OCI-LY7 (cell line): Measurements from ENCODE around the gene HDHD2. TPM values are rescaled to one million over a fixed set of nuclear protein-coding genes. Genes with fewer than 3 reads are reported as not detected.
A peak's percentile ranks its signal among the peaks of the same experiment; 100 is the strongest.

Source experiments
- BruUV-seq: library from RNA; stranded (reverse); fragments of 400-500 nt; replicated peaks from 2 replicates; lab custom pipeline; 2021; lab: Mats Ljungman, UMichigan
- CTCF ChIA-PET: fragments of 300-600 bp; sonication (Branson Sonifier 250); formaldehyde crosslinking; loops from one replicate; lab custom pipeline; 2022; ENCODE audit warnings: antibody characterized with exemption; ENCODE audit not compliant: unreplicated experiment; lab: Charles Lee
- POLR2A ChIA-PET: fragments of 300-600 bp; sonication (Branson Sonifier 250); formaldehyde crosslinking; loops from one replicate; lab custom pipeline; 2022; ENCODE audit warnings: antibody characterized with exemption; lab: Charles Lee
- DNase-seq: peaks from one replicate; pipeline ENCODE4 v3.0.0-alpha.2; 2015; ENCODE audit warnings: low spot score
- H2AFZ ChIP-seq: fragments of 200-600 bp; sonication (generic), shearing (Covaris generic); 2 replicates; pipeline ENCODE4 v1.6.1; 2014; ENCODE audit warnings: mild to moderate bottlenecking, antibody characterized with exemption, low read length, moderate library complexity
- H3K27ac ChIP-seq: fragments of 200-600 bp; sonication (generic); 2 replicates; pipeline ENCODE4 v1.5.1; 2014; ENCODE audit warnings: mixed run types, low read depth, mild to moderate bottlenecking, moderate library complexity, low read length, inconsistent platforms; ENCODE audit not compliant: poor library complexity, severe bottlenecking
- H3K36me3 ChIP-seq: fragments of 200-600 bp; sonication (generic); 2 replicates; pipeline ENCODE4 v1.6.1; 2014; ENCODE audit warnings: mild to moderate bottlenecking, antibody characterized with exemption, low read length, moderate library complexity, mixed read lengths; ENCODE audit not compliant: insufficient read depth
- H3K4me1 ChIP-seq: fragments of 200-600 bp; sonication (generic); 2 replicates; pipeline ENCODE4 v1.5.1; 2014; ENCODE audit warnings: mild to moderate bottlenecking, low read length; ENCODE audit not compliant: insufficient read depth, poor library complexity, severe bottlenecking
- H3K4me2 ChIP-seq: fragments of 200-600 bp; sonication (generic); 2 replicates; pipeline ENCODE4 v1.6.1; 2014; ENCODE audit warnings: mild to moderate bottlenecking, low read length
- H3K4me3 ChIP-seq: fragments of 200-600 bp; sonication (generic); 2 replicates; pipeline ENCODE4 v1.5.1; 2014; ENCODE audit warnings: mild to moderate bottlenecking, low read depth, low read length; ENCODE audit not compliant: poor library complexity, severe bottlenecking
- H3K79me2 ChIP-seq: fragments of 200-600 bp; sonication (generic); 2 replicates; pipeline ENCODE4 v1.6.1; 2016; ENCODE audit warnings: low read depth, mild to moderate bottlenecking, low read length, moderate library complexity, mixed read lengths; ENCODE audit not compliant: insufficient read depth
- H3K9me2 ChIP-seq: fragments of 200-600 bp; sonication (generic); 2 replicates; pipeline ENCODE4 v1.6.1; 2016; ENCODE audit warnings: mild to moderate bottlenecking, low read length, mixed read lengths; ENCODE audit not compliant: insufficient read depth
- H3K9me3 ChIP-seq: fragments of 200-600 bp; sonication (generic); 2 replicates; pipeline ENCODE4 v1.6.1; 2014; ENCODE audit warnings: mild to moderate bottlenecking, mixed run types, low read length, mixed read lengths
- H4K20me1 ChIP-seq: fragments of 200-600 bp; sonication (generic); 2 replicates; pipeline ENCODE4 v1.6.1; 2014; ENCODE audit warnings: mild to moderate bottlenecking, antibody characterized with exemption, low read length, moderate library complexity, mixed read lengths; ENCODE audit not compliant: insufficient read depth
- EZH2phosphoT487 ChIP-seq: fragments of 200-600 bp; sonication (generic); IDR thresholded peaks from 2 replicates; pipeline ENCODE4 v1.6.1; 2018; ENCODE audit warnings: low read depth, borderline replicate concordance, mild to moderate bottlenecking, mixed run types, antibody characterized with exemption, low read length, moderate library complexity, mixed read lengths
- intact Hi-C: fragments of 100-400 bp; cut with micrococcal nuclease; formaldehyde crosslinking; loops from one replicate; pipeline ENCODE4 v1.10.0; 2022; ENCODE audit not compliant: unreplicated experiment
- total RNA-seq, 2 experiments: library from RNA; depleted of rRNA in 1 of 2; stranded (reverse); fragments of >200 nt in 1 of 2; shearing (Covaris generic) in 1 of 2; gene quantifications; 2 replicates each; pipeline ENCODE4 v1.2.3, GENCODE V29; 2014 to 2022
- TF ChIP-seq, protein P1 (sequence below): fragments of 200-600 bp; sonication (generic); conservative IDR thresholded peaks from 2 replicates; pipeline ENCODE4 v1.5.1; 2014; ENCODE audit warnings: mild to moderate bottlenecking, antibody characterized with exemption, low read length, moderate library complexity, mixed read lengths

Gene HDHD2
- total RNA-seq, 2 experiments from 2014 or later = 8.4 to 19.0 TPM

DNA sequence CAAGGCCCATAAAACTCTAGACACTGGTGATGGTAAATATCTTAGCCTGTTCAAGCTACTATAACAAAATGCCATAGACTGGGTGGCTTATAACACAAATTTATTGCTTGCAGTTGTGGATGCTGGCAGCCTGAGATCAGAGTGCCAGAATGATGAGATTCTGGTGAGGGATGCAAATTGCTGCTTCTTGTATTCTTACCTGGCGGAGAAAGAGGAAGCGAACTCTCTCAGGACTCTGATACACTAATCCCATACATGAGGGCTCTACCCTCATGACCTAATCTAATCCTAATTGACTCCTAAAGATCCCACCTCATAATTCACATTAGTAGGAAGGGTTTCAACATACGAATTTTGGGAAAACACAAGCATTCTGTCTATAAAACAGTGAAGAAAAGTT, 30.5 kb upstream of the HDHD2 start:
- Histone ChIP-seq H3K4me1 (peaks cover 8% of the 10 kb centered on the region), H3K9me3 (0 out of 2 replicates have a peak, but pooled peaks cover 12% of the 10 kb centered on the region), H3K9me2 (no peaks in the 10 kb centered on the region), H3K27ac (no peak overlapping the region), H4K20me1 (no peaks in the 10 kb centered on the region), H2AFZ (no peak overlapping the region), H3K4me2 (no peak overlapping the region), H3K4me3 (no peak overlapping the region), H3K36me3 (no peaks in the 10 kb centered on the region), H3K79me2 (no peaks in the 10 kb centered on the region; the same call in 1 of the 2 replicates)
- BruUV-seq = no TSS peak
- POLR2A ChIA-PET = no interaction called here
- intact Hi-C loops = no loop called here
- peak; percentile 12 for DNase-seq
- no peak for TF ChIP-seq EZH2phosphoT487
- TF ChIP-seq, protein P1, sequence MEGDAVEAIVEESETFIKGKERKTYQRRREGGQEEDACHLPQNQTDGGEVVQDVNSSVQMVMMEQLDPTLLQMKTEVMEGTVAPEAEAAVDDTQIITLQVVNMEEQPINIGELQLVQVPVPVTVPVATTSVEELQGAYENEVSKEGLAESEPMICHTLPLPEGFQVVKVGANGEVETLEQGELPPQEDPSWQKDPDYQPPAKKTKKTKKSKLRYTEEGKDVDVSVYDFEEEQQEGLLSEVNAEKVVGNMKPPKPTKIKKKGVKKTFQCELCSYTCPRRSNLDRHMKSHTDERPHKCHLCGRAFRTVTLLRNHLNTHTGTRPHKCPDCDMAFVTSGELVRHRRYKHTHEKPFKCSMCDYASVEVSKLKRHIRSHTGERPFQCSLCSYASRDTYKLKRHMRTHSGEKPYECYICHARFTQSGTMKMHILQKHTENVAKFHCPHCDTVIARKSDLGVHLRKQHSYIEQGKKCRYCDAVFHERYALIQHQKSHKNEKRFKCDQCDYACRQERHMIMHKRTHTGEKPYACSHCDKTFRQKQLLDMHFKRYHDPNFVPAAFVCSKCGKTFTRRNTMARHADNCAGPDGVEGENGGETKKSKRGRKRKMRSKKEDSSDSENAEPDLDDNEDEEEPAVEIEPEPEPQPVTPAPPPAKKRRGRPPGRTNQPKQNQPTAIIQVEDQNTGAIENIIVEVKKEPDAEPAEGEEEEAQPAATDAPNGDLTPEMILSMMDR = no peak
- CTCF ChIA-PET = no interaction called here

DNA sequence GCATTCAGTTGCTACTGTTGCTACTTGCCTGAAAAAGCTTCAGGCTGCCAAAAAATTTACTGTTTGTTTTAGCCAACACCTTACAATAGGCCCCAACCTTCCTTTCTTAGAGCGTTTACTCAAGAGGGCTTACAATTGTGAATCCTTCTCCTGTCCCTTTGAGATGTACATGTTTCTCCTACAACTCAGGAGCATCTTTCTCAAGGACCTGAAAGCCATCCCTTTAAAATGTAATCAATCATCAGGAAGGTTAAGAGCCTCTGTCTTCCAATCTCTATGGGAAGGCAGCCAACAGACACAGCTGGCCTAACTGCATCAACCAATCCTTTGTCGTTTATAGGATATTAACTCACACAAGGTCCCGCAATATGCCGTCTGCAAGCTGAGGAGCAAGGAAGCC, 29.2 kb upstream of the HDHD2 start:
- Histone ChIP-seq H3K36me3 (no peaks in the 10 kb centered on the region), H3K4me2 (no peak overlapping the region), H3K79me2 (peaks cover 7% of the 10 kb centered on the region; the same call in 1 of the 2 replicates), H2AFZ (no peak overlapping the region), H3K27ac (no peak overlapping the region), H4K20me1 (no peaks in the 10 kb centered on the region), H3K4me1 (peaks cover 15% of the 10 kb centered on the region), H3K9me3 (0 out of 2 replicates have a peak, but pooled peaks cover 8% of the 10 kb centered on the region), H3K4me3 (no peak overlapping the region), H3K9me2 (no peaks in the 10 kb centered on the region)
- BruUV-seq = no TSS peak
- ChIA-PET POLR2A (interaction anchor here (1.3 kb wide), 1 partner anchor 30 kb away, joined by 3 read pairs; the partner anchor contains the start of gene HDHD2), CTCF (no interaction called here)
- no peak for TF ChIP-seq EZH2phosphoT487
- TF ChIP-seq, protein P1 = no peak
- no peak for DNase-seq
- intact Hi-C loops = no loop called here

DNA sequence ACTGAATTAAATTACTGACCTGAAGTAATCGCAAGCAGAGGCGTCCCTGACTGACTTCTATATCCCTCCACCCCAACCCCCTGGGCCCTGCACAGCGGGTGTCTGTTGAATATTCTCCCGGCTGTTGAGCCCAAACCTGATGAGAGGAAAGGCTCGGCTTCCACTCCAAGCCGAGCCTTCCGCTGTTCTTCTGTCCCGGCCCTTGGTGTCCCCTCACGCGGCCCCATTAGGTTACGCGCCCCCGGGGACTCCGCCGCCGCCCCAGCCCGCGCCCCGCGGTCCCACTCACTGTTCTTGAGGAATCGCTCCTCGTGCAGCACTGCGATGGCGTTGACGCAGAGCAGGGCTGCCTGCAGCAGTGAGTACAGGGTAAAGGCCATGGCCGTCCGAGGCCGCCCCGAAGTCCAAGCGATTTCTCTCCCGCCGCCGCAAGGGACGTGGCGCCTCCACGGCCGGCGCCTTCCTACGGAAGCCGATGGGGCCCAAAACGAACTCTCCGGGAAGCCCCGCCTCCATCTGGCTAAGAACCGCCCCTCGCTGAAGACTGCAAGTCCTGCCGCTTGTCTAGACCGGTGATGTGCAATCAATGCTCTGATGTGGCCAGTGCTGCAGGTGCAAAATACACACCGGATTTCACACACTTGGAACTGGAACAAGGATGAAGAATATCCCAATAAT, 25.7 kb upstream of the HDHD2 start, which contains the start of gene IER3IP1:
TSS of gene IER3IP1 (minus strand) at position 467 of the 678 bp plus-strand sequence. CDS start at position 380, 87 bp downstream.
- H3K79me2 ChIP-seq = peaks cover 7% of the 10 kb centered on the region; the same call in 1 of the 2 replicates
- intact Hi-C loops = no loop called here
- no TSS peak for BruUV-seq

More for the DNA sequence above, 25.7 kb upstream of the HDHD2 start, which contains the start of gene IER3IP1:
- Histone ChIP-seq H4K20me1 (no peaks in the 10 kb centered on the region), H3K4me3 (peak within 1 kb of the TSS; percentile 92), H3K4me1 (peaks cover 15% of the 10 kb centered on the region), H3K4me2 (peak within 1 kb of the TSS; percentile 83), H3K36me3 (no peaks in the 10 kb centered on the region; the same call in 1 of the 2 replicates), H3K9me2 (no peaks in the 10 kb centered on the region), H3K9me3 (no peaks in the 10 kb centered on the region), H3K27ac (peak within 1 kb of the TSS; percentile 25), H2AFZ (peak within 1 kb of the TSS; percentile 60; the same call in 1 of the 2 replicates)
- TF ChIP-seq, protein P1 = 0 out of 2 replicates have a peak, but pooled peaks have one; percentile 20
- TF ChIP-seq EZH2phosphoT487 = no peak
- CTCF ChIA-PET = no interaction called here
- peak; percentile 81 for DNase-seq
- POLR2A ChIA-PET = no interaction called here
